Pancreas (tissue), 10 donors: ENCODE data around the gene PPP1R3D. TPM values are rescaled to one million over a fixed set of nuclear protein-coding genes. Genes with fewer than 3 reads are reported as not detected.

Source experiments
- ATAC-seq, 4 donors: fragments of 200-7000 bp; cut with Tn5 transposase; one replicate each; pipeline versions ENCODE4 v1.8.0 to v1.9.1; 2020; ENCODE audit warnings: mild to moderate bottlenecking in 4 of 4, moderate library complexity in 4 of 4
- DNase-seq, 6 donors: peaks; one replicate each; pipeline ENCODE4 v3.0.0-alpha.2; 2020
- FAIRE-seq: peaks from 2 replicates; lab custom pipeline; 2012; peaks lifted over from hg19 to GRCh38; lab: Jason Lieb, UNC
- H3K27ac ChIP-seq, 4 donors: fragments of 200-600 bp; sonication (generic); 1 replicate in 3 of 4; 2 replicates in 1 of 4; pipeline versions ENCODE4 v1.5.0 to v1.8.0; 2020
- H3K27me3 ChIP-seq, 4 donors: fragments of 200-600 bp; one replicate each; pipeline ENCODE4 v1.8.0; 2021
- H3K36me3 ChIP-seq, 3 donors: fragments of 200-600 bp; sonication (generic) in 1 of 3; one replicate each; pipeline versions ENCODE4 v1.5.0 to v1.8.0; 2020 to 2021
- H3K4me1 ChIP-seq, 3 donors: fragments of 200-600 bp; one replicate each; pipeline ENCODE4 v1.8.0; 2021
- H3K4me3 ChIP-seq, 4 donors: fragments of 200-600 bp; sonication (generic) in 2 of 4; one replicate each; pipeline versions ENCODE4 v1.5.0 to v1.8.0; 2020 to 2021
- H3K9me3 ChIP-seq, 4 donors: fragments of 200-600 bp; one replicate each; pipeline ENCODE4 v1.8.0; 2021
- CTCF ChIP-seq, 4 donors: fragments of 200-600 bp; sonication (generic) in 3 of 4; IDR thresholded peaks; one replicate each; pipeline versions ENCODE4 v1.5.0 to v1.8.0; 2021; ENCODE audit warnings: antibody characterized with exemption in 4 of 4
- WGBS, 2 donors: extraction: QIAGEN DNeasy Blood & Tissue Kit; methylation state at CpG; one replicate each; pipeline ENCODE4 v1.1.7; 2013; 5-methylcytosine and 5-hydroxymethylcytosine counted together
- intact Hi-C, 3 donors: fragments of 100-400 bp; cut with DNase I; formaldehyde crosslinking; loops; one replicate each; pipeline versions ENCODE4 v1.11.1 to v1.14.2; 2022
- polyA plus RNA-seq, 2 donors: library from polyadenylated mRNA; stranded (reverse); fragments of 200-250 nt; gene quantifications; one replicate each; pipeline ENCODE4 v1.2.3, GENCODE V29; 2013
- total RNA-seq, 6 donors: library from RNA; stranded (reverse); fragmentation: NEBNext Ultra II Directional in 4 of 6; extraction: Animal tissue kit (Norgen Biotek cat#: 25700) in 4 of 6; gene quantifications; one replicate each; pipeline versions ENCODE4 v1.2.1 to v1.2.4, GENCODE V29; 2021 to 2023
- donor health status: healthy with polysubstance abuse.
- donor health status: DM: no; HTN: no; CAD: no; lungs with moderate emphysema.
- donor health status: DM: no; HTN: no; CAD: no.
- donor health status: control.
- donor health status: control.
- donor health status: Bipolar disorder and iron deficiency.
- donor health status: DM: yes; HTN: yes; CAD: no.
- donor health status: DM: no; HTN: no; CAD: no.
- donor health status: DM: no; HTN: no; CAD: no.
- donor health status: DM: yes; HTN: yes; CAD: no.

Gene PPP1R3D
- total and polyA plus RNA-seq, 8 donors, result 1.4 to 6.3 (median 3.6) TPM

GRCh38 chr20:59948828-59949720, 9.0 kb upstream of the PPP1R3D start:
- no peaks in the 10 kb centered on the region for H3K4me1 ChIP-seq
- H3K27me3 ChIP-seq, result peaks cover 0 to 6% (median 0%) of the 10 kb centered on the region in 4 donors
- TF ChIP-seq CTCF (IDR thresholded peaks at IDR 0.05), result peak in 3 of 4 donors; percentile 21 to 44 (median 42)
- intact Hi-C loops, result no loop called here
- no peaks in the 10 kb centered on the region for H3K9me3 ChIP-seq
- no peak overlapping the region for H3K4me3 ChIP-seq
- DNase-seq (no peak), FAIRE-seq (no peak), ATAC-seq (peak in 3 of 4 donors; percentile 78 to 85 (median 84))
- H3K36me3 ChIP-seq, result peaks cover 0 to 9% (median 0%) of the 10 kb centered on the region in 3 donors
- no peak overlapping the region for H3K27ac ChIP-seq
- 40 to 43% methylated on average over 7 of the region's 7 CpGs for WGBS, 2 donors

GRCh38 chr20:59948212-59948611, 8.1 kb upstream of the PPP1R3D start:
- Histone ChIP-seq H3K27ac (no peak overlapping the region), H3K9me3 (no peaks in the 10 kb centered on the region), H3K27me3 (peaks cover 0 to 6% (median 0%) of the 10 kb centered on the region in 4 donors), H3K4me3 (no peak overlapping the region), H3K4me1 (no peaks in the 10 kb centered on the region), H3K36me3 (peaks cover 0 to 18% (median 0%) of the 10 kb centered on the region in 3 donors)
- WGBS, 2 donors, result 48 to 57% methylated on average over 1 of the region's 1 CpG
- intact Hi-C loops, result no loop called here
- no peak for ATAC-seq
- TF ChIP-seq CTCF (IDR thresholded peaks at IDR 0.05), result no peak
- DNase-seq, result no peak
- no peak for FAIRE-seq

GRCh38 chr20:59947376-59947775, 7.3 kb upstream of the PPP1R3D start:
- no peak for TF ChIP-seq CTCF (IDR thresholded peaks at IDR 0.05)

GRCh38 chr20:59945731-59946130, 5.6 kb upstream of the PPP1R3D start:
- 88 to 97% methylated on average over 2 of the region's 2 CpGs for WGBS, 2 donors
- no peak for TF ChIP-seq CTCF (IDR thresholded peaks at IDR 0.05)
- Histone ChIP-seq H3K4me1 (peaks cover 6 to 12% (median 10%) of the 10 kb centered on the region in 3 donors), H3K36me3 (peaks cover 0 to 28% (median 0%) of the 10 kb centered on the region in 3 donors), H3K4me3 (no peak overlapping the region), H3K27me3 (no peaks in the 10 kb centered on the region), H3K9me3 (no peaks in the 10 kb centered on the region), H3K27ac (no peak overlapping the region)
- no peak for FAIRE-seq
- DNase-seq, result no peak
- intact Hi-C loops, result no loop called here
- no peak for ATAC-seq

More at GRCh38 chr20:59947376-59947775, 7.3 kb upstream of the PPP1R3D start:
- no peak for FAIRE-seq
- H3K36me3 ChIP-seq, result peaks cover 0 to 26% (median 0%) of the 10 kb centered on the region in 3 donors
- H3K9me3 ChIP-seq, result no peaks in the 10 kb centered on the region
- H3K27me3 ChIP-seq, result peaks cover 0 to 2% (median 0%) of the 10 kb centered on the region in 4 donors
- ATAC-seq, result no peak
- no peak overlapping the region for H3K27ac ChIP-seq
- no peak overlapping the region for H3K4me3 ChIP-seq
- no peak for DNase-seq
- WGBS, 2 donors, result 89 to 96% methylated on average over 8 of the region's 8 CpGs
- intact Hi-C loops, result no loop called here
- no peaks in the 10 kb centered on the region for H3K4me1 ChIP-seq
